IPS-NIHi11 (cell line): ENCODE data around the gene RER1.

Source experiments
- DNase-seq: peaks from one replicate; pipeline ENCODE4 v3.0.0; 2012; ENCODE audit warnings: mixed read lengths, low spot score

Gene RER1

GRCh38 chr1:2376261-2376741 is 15.3 kb upstream of the RER1 start:
- no peak for DNase-seq

- no peak for DNase-seq
Measured at GRCh38 chr1:2376931-2377672, 14.5 kb upstream of the RER1 start.

GRCh38 chr1:2377751-2378440 is 13.7 kb upstream of the RER1 start:
- no peak for DNase-seq

GRCh38 chr1:2378441-2378851 is 13.2 kb upstream of the RER1 start:
- no peak for DNase-seq

- DNase-seq: no peak
Measured at GRCh38 chr1:2378956-2379732, 12.5 kb upstream of the RER1 start.

- no peak for DNase-seq
Measured at GRCh38 chr1:2379733-2380404, 11.8 kb upstream of the RER1 start.

GRCh38 chr1:2380816-2381591 is 10.6 kb upstream of the RER1 start:
- DNase-seq: no peak

GRCh38 chr1:2381741-2382620 is 9.7 kb upstream of the RER1 start:
- peak; percentile 99 for DNase-seq

GRCh38 chr1:2382621-2383361 is 8.8 kb upstream of the RER1 start:
- peak; percentile 89 for DNase-seq

- DNase-seq: no peak
Measured at GRCh38 chr1:2383576-2383975, 8.1 kb upstream of the RER1 start.

- no peak for DNase-seq
Measured at GRCh38 chr1:2384130-2384860, 7.3 kb upstream of the RER1 start.

GRCh38 chr1:2384941-2385481 is 6.6 kb upstream of the RER1 start:
- peak; percentile 63 for DNase-seq

GRCh38 chr1:2385606-2386280 is 5.9 kb upstream of the RER1 start:
- DNase-seq: no peak

GRCh38 chr1:2386636-2387611 is 4.7 kb upstream of the RER1 start:
- no peak for DNase-seq

- DNase-seq: no peak
Measured at GRCh38 chr1:2388004-2388913, 3.4 kb upstream of the RER1 start.

- DNase-seq: no peak
Measured at GRCh38 chr1:2389644-2390043, 2.0 kb upstream of the RER1 start.
